Dedifferentiated amniotic fluid mesenchymal stem cell (primary cell): ENCODE data around the gene BTNL2.
A peak's percentile ranks its signal among the peaks of the same experiment; 100 is the strongest.
"Not testable (repeated sequence)": the region's sequence is repeated elsewhere in the genome, so short reads cannot be mapped to it uniquely, and the experiment has no call there.

Experiments used
- DNase-seq: peaks from one replicate; pipeline ENCODE4 v3.0.0-alpha.2; 2016; ENCODE audit errors: extremely low spot score

The BTNL2 gene, protein sequence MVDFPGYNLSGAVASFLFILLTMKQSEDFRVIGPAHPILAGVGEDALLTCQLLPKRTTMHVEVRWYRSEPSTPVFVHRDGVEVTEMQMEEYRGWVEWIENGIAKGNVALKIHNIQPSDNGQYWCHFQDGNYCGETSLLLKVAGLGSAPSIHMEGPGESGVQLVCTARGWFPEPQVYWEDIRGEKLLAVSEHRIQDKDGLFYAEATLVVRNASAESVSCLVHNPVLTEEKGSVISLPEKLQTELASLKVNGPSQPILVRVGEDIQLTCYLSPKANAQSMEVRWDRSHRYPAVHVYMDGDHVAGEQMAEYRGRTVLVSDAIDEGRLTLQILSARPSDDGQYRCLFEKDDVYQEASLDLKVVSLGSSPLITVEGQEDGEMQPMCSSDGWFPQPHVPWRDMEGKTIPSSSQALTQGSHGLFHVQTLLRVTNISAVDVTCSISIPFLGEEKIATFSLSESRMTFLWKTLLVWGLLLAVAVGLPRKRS

DNA sequence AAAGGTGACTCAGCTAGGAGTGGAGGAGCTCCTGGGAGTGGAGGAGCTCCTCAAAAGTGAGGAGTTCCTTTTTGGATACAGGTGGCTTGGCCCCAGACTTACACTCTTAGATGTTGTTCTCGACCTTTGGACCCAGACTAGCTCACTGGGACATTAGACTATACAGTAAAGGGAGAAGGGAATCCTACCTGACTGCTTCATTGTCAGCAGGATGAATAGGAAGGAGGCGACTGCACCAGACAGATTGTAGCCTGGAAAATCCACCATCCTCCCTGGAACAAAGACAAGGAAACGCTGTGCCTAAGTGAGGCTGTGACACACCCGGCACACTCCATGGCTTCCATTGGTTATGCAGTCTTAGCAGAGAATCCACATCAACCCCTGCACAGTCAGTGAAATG, at the start of gene BTNL2:
Gene BTNL2 (minus strand): TSS at position 325 of the 400 bp plus-strand sequence. CDS start 58 bp downstream, at position 267.
- DNase-seq: no peak

DNA sequence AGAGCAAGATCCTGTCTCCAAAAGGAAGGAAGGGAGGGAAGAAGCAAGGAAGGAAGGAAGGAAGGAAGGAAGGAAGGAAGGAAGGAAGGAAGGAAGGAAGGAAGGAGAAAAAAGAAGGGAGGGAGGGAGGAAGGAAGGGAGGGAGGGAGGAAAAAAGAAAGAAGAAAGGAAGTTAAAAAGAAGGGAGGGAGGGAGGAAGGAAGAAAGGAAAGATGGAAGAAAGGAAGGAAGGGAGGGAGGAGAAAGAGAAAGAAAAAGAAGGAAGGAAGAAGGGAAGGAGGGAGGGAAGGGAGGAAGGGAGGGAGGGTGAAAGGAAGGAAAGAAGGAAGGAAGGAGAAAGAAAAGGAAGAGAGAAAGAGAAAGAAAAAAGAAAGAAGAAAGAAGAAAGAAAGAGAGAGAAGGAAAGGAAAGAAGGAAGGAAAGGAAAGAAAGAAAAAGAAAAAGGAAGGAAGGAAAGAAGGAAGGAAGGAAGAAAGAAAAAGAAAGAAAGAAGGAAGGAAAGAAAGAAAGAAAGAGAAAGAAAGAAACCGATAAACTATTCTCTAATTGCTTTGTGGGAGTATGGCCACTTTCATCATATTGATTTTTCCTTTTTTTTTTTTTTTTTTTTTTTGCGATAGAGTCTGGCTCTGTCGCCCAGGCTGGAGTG, 42.2 kb upstream of the BTNL2 start:
- no peak for DNase-seq

DNA sequence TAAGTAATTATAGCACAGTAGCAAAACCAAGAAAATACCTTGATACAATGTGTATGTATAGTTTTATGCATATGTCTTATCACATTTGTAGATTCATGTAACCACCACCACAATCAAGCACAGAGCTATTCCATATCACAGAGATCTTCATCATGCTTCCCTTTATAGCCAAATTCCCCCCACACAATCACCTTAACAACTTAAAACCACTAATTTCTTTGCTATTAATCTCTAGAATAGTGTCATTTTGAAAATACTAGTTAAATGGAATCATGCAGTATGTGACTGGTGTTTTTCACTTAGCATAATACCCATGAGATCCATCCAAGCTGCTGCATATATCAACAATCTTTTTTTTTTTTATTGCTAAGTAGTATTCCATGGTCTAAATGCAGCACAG, 41.0 kb upstream of the BTNL2 start:
- DNase-seq: no peak

DNA sequence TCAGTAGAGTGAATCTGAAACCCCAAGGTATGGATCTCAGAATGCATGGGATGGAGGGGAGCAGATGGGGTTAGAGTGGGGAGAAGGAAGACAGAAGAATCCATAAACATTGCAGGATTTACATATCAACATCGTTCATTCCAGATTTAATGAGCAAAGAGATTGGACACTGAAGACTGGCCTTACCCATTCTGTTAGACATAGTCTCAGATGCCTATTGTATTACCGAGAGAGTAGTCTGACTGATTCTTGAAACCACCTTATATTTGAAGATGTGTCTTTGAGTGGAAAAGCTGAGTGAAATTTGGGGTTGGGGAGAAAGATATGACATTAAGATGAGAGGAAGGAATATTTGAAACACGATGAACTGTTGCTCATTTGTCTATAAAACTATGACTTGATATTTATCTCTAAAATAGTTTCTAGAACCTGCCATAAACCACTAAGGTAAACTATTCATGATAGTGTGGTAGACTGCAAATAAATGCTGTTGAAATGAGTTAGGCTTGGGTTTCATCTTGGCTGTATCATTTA, 38.4 kb upstream of the BTNL2 start:
- no peak for DNase-seq

DNA sequence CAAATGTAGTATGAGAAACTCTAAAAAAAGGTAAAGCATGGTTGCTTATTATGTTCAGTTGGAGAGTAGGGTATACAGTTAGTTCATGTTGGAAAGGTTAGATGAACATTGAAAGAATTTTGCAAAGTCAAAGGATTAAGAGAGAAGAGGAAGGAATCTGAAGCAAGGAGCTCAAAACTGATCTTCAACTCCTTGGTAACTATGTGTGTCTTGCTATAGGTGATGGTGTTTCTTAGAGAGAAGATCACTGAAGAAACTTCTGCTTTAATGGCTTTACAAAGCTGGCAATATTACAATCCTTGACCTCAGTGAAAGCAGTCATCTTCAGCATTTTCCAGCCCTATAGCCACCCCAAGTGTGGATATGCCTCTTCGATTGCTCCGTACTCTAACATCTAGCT, 37.5 kb upstream of the BTNL2 start:
- DNase-seq: no peak

DNA sequence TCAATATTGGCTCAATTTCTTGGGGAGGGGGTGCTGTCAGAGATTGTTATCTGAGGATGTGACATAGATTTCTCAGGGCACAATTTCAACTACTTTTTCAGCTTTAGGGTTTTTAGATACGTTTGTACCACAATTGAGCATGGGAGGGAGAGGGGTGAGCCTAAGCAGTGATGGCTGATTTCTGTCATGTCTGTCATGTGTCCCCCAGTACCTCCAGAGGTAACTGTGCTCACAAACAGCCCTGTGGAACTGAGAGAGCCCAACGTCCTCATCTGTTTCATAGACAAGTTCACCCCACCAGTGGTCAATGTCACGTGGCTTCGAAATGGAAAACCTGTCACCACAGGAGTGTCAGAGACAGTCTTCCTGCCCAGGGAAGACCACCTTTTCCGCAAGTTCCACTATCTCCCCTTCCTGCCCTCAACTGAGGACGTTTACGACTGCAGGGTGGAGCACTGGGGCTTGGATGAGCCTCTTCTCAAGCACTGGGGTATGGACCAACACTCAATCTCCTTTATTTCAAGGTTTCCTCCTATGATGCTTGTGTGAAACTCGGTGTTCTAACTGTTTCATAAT, 36.1 kb upstream of the BTNL2 start:
- DNase-seq: no peak

DNA sequence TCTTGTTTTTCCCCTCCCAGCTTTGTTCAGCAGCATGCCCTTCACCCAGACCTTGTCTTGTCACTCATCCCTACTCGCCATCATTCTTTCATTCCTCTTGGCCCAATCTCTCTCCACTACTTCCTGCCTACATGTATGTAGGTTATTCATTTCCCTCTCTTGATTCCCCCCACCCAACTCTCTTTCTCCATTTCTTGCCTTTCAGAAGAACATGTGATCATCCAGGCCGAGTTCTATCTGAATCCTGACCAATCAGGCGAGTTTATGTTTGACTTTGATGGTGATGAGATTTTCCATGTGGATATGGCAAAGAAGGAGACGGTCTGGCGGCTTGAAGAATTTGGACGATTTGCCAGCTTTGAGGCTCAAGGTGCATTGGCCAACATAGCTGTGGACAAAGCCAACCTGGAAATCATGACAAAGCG, 35.3 kb upstream of the BTNL2 start:
- DNase-seq: no peak

DNA sequence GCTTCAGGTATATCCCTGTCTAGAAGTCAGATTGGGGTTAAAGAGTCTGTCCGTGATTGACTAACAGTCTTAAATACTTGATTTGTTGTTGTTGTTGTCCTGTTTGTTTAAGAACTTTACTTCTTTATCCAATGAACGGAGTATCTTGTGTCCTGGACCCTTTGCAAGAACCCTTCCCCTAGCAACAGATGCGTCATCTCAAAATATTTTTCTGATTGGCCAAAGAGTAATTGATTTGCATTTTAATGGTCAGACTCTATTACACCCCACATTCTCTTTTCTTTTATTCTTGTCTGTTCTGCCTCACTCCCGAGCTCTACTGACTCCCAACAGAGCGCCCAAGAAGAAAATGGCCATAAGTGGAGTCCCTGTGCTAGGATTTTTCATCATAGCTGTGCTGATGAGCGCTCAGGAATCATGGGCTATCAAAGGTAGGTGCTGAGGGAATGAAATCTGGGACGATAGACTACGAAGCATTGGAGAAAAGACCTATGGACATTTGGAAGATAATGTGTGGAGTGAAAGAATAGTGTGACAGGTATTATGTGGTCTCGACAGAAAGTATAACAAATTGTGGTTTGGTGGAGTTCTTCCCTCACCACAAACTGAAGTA, 32.7 kb upstream of the BTNL2 start, which contains the start of gene HLA-DRA:
Gene HLA-DRA (plus strand): TSS at position 286 of the 613 bp plus-strand sequence. CDS start 64 bp downstream, at position 350.
- peak; percentile 18 for DNase-seq

DNA sequence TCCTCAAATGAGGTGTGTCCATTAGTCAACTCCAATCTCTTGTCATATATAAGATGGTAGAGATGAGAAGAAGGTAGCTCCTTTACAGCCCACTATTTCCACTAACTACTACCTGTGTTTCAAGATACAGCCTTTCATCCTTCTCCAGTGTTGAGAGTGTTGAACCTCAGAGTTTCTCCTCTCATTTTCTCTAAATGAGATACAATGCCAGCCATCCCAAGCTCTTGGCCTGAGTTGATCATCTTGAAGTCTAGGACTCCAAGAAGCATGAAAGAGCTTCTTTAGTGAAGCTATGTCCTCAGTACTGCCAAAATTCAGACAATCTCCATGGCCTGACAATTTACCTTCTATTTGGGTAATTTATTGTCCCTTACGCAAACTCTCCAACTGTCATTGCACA, 32.2 kb upstream of the BTNL2 start:
- DNase-seq: no peak

DNA sequence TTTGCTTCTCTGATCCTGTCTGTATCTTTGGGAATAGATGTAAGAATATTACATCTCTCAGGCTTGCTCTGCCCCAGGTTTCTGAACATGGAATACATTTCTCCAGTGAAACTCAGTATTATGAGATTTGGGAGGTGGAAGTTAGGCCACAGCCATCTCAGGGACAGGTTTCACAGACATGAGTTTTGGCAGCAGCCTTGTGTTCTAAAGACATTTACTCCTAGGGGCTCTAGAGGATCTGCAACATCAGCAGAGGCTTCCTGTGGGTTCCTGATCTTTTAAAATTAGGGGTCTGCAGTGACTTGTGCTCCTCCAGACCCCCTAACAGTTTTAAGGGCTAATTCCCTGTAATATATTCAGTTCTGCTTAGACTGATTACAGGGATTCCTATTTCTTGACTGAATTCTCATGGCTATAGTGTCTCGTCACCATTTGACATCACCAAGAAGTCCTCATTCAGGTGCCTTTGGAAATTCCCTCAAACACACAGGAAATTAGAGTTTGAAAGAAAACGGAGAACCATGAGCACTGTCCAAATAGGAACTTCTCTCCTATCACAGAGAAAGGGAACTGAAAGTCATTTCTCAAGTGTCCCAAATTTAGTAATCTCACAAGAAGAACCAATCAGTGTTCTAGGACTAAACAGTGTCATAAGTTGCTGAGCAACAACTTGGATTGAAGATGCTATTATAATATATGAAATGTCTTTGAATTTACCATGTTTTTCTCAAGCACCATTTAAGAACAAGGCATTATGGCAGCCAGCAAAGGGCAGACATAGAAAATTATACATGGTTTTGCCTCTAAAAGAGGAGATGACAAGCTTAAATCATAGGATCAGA, 30.2 kb upstream of the BTNL2 start:
- DNase-seq: peak; percentile 16

DNA sequence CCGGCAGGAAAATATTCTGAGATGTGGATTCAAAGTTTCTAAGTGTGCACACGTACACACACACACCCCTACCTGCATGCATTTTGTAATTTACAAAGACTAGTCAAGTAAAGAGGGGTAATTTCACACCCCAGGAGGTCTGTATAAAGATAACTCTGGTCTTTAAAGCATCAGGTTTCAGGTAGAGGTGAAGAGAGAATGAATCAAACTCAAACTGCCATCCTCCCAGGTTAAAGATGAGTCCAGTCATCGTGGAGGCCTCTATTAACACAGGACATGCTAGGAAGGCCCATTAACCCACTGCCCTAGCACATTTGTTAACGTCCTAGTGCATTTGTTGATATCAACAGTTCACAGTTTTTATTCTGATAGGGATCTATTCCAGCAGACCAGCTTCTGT, 29.2 kb upstream of the BTNL2 start:
- no peak for DNase-seq

DNA sequence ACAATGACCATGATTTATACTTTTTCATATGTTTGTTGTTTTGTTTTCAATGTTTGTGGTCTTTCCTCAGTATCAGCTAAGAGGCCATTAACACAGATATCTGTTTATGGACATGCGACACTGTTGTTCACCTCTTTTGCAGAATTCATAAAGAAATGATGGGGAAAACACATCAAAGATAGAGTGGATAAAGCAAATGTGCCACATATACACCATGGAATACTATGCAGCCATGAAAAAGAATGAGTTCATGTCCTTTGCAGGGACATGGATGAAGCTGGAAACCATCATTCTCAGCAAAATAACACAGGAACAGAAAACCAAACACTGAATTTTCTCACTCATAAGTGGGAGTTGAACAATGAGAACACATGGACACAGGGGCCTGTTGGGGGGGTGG, 27.0 kb upstream of the BTNL2 start:
- not testable (repeated sequence) for DNase-seq

DNA sequence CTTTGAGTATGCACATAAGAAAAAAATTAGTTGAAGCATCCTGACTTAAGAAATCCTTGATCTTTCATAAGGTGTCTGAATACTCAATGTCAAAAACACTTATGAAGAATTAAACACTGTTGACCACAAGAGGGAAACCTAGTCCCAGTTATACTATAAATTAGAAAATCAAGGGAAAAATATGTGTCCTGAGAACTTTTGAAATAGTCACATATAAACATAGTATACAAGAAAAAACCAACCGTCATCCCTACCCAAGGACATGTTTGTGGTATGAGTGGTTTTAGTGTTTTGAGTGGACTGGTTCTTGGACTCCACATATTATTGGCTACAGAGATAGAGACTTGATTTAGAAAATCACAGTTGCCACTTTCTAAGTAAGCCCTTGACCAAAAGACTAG, 25.1 kb upstream of the BTNL2 start:
- peak; percentile 56 for DNase-seq

DNA sequence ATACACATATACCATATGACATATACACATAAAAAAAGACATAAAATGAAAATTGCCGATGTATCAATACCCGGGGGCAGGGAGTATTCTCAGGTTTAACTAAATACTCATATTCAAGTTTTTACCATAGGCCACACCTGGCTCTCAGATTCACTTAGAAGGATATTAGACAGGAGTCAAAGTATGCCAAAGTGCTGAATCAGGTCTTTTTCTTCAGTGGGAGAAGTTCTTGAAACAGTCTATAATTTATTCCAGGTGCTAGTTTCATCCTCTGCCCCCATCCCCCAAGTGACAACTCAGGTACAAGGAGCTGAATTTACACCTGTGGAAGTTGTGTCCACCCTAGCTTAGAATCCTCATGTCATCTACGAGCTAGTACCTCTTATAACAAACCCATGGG, 24.2 kb upstream of the BTNL2 start:
- DNase-seq: no peak

DNA sequence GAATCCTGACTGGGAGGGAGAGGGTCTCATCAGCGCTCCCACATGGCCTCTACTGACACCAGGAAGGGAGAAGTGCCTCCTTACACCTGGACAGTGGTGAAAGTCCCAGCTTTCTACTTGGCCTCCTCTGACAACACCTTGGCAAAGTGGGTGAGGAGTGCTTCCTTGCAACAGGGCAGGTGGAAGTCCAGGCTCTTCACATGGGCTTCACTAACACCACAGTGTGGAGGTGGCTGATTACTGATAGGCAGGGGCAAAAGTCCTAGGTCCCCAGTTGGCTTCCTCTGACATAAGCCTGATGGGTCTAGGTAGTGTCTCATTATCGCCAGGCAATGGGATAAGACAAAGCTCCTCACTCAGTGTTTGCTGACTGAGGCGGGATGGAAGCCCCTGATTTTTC, 23.2 kb upstream of the BTNL2 start:
- DNase-seq: no peak

DNA sequence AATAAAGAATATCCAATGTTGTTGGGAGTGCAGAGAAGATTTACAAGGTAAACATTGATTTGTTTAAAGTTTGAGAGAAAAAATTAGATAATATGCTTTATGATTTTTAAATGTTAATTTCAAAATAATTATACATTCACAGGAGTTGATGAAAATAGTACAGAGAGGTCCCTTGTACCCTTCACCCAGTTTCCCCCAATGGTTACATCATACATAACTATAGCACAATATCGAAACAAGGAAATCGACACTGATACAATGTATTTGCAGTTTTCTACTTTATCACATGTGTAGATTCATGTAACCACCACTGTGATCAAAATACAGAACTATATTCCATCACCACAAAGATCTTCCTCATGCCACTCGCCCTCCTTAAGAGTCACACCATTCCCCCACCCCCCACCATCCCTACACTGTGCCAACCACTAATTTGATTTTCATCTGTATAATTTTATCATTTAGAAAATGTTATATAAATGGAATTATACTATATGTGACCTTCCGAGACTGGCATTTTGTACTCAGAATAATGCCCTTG, 21.0 kb upstream of the BTNL2 start:
- no peak for DNase-seq

DNA sequence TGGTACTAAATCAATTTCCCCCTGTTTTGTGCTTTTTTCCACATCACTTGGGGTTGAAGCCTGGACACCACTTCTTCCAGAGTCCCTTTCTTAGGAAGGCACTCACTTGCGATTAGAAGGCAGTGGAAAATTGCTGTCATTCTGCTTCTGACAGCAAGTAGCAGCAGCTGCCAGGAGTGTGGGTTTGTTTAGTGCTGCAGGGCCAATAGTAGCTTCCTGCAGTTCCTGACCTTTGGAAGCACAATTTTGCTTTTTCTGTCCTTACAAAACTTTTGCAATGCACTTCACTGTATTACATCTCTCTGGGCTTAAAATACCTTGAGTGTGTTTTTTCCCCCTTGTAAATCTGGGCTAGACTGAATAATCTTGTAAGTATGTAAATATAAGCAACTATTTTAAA, 20.2 kb upstream of the BTNL2 start:
- no peak for DNase-seq

DNA sequence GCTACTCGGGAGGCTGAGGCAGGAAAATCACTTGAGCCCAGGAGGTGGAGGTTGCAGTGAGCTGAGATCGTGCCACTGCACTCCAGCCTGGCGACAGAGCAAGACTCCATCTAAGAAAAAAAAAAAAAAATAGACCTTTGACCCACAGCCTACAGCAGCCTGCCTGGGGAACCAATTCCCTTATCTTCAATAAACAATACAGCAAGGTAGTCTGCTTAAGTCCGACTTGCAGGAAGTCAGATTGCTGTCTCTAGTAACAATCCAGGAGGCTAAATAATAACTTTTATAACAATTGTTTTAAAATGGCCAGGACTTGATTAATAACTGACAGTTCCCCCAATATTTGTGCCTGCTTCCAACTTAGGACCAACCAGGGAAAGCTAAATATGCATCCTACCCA, 19.4 kb upstream of the BTNL2 start:
- no peak for DNase-seq

DNA sequence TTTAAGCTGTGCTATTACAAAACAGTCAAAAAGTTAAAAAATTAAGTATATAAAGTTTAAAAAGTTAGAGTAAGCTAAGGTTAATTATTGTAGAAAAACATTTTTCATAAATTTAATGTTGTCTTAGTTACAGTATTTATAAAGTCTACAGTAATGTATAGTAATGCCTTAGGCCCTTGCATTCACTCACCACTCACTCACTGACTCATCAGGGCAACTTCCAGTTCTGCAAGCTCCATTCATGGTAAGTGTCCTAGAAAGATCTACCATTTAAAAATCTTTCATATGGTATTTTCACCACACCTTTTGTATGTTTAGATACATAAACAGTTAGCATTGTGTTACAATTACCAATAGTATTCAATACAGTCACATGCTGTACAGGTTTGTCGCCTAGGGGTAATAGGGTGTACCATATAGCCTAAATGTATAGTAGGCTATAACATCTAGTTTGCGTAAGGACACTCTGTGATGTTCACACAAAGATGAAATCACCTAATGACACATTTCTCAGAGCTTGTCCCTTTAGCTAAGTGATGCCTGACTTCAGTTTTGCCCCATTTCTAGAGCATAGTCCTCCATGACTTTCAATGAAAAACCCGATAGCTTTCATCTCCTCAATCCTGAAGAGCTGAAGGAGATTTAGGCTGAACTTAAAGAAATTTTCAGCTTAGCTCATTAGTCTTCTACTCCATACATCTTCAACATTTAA, 17.8 kb upstream of the BTNL2 start:
- no peak for DNase-seq

DNA sequence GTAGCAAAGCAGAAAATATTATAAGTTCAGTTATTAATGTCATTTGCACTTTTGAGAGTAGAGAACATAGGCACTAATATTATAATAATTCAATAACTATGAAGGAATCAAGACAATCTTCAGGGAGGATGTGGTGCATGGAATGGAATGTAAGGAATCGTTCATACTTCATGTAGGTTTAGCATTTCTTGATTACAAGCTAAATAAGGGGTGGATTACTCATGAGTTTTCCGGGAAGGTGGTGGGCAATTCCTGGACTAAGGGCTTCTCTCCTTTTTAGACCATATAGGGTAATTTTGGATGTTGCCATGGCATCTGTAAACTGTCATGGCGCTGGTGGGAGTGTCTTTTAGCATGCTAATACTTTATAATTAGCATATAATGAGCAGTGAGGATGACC, 9.1 kb upstream of the BTNL2 start:
- DNase-seq: no peak
